ENCODE data around the gene AJAP1.

Gene AJAP1

GRCh38 chr1:4657244-4657789, 2.9 kb downstream of the AJAP1 start:
- Histone ChIP-seq H4K91ac (ENCODE audit: low read depth, low read length, poor library complexity) (no peak overlapping the region), H3K23ac (ENCODE audit: low read depth, low read length, poor library complexity) (no peak overlapping the region), H2BK5ac (ENCODE audit: low read length) (no peak overlapping the region), H3K4me2 (ENCODE audit: insufficient read depth, low read length, poor library complexity, severe bottlenecking) (no peak overlapping the region), H2AFZ (ENCODE audit: low read length) (no peak overlapping the region), H2BK12ac (ENCODE audit: low read length) (no peak overlapping the region), H2BK120ac (ENCODE audit: low read depth, low read length) (no peak overlapping the region), H3K27me3 (ENCODE audit: control insufficient read depth in 3 of 3, insufficient read depth in 3 of 3, low read depth in 1 of 3, low read length in 3 of 3) (peaks cover 17 to 73% (median 58%) of the 10 kb centered on the region in 3 experiments), H2AK5ac (ENCODE audit: low read depth, low read length) (no peak overlapping the region), H3K4ac (ENCODE audit: low read length) (no peak overlapping the region), H3K36me3 (replicated peaks in 1 of 2; ENCODE audit: control insufficient read depth in 2 of 2, insufficient read depth in 2 of 2, low read length in 2 of 2) (no peaks in the 10 kb centered on the region), H4K8ac (ENCODE audit: low read depth, low read length) (no peak overlapping the region), H3K18ac (ENCODE audit: low read length) (no peak overlapping the region), H2BK15ac (ENCODE audit: low read length) (no peak overlapping the region), H3K14ac (ENCODE audit: low read length) (no peak overlapping the region), H3K79me1 (ENCODE audit: low read depth, low read length) (no peaks in the 10 kb centered on the region), H3K9me3 (replicated peaks in 1 of 2; ENCODE audit: control insufficient read depth in 2 of 2, insufficient read depth in 1 of 2, low read depth in 1 of 2, low read length in 2 of 2) (no peaks in the 10 kb centered on the region), H3K27ac (replicated peaks; ENCODE audit: low read length) (no peak overlapping the region), H3K4me3 (ENCODE audit: low read length in 2 of 2) (no peak overlapping the region), H3K9ac (ENCODE audit: low read depth, low read length, poor library complexity) (no peak overlapping the region), H3K4me1 (ENCODE audit: control insufficient read depth in 2 of 2, insufficient read depth in 1 of 2, low read depth in 1 of 2, low read length in 2 of 2) (peaks cover 0 to 24% of the 10 kb centered on the region in 2 donors)
- no peak for DNase-seq (ENCODE audit: low spot score)
- no CpG with 5 or more reads among the region's 9 CpGs for WGBS, 2 donors (ENCODE audit: extremely low coverage in 2 of 2, insufficient read length in 2 of 2, insufficient replicate concordance in 1 of 2)

DNA sequence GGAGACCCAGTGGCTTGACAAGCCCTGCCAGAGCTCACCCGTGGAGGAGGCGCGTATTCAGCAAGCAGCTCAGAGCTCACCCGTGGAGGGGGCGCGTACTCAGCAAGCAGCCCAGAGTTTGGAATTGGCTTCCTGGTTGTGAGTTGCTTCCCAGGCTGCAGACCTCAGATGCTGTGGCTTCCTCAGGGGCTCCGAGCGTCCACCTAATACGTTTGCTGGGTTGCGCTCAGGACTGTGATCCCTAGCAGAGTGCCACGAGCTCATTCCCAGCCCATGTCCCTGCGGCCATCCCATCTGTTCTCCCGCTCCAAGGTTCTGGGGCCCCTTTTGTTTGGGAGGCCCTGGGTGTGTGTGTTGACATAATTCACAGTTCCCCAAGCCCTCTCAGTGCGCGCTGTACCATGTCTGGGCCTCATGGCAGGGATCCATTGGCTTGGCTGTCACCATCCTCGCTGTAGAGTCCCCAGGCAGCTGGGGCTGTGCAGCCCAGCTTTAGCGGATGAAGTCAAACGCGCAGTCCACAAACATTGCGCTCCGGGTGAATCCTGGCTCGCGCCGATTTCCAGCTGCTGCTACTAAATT, 3.6 kb downstream of the AJAP1 start:
- no peak overlapping the region for H3K4me3 ChIP-seq (ENCODE audit: low read length in 2 of 2)
- no peak for DNase-seq (ENCODE audit: low spot score)
- no peak overlapping the region for H3K4ac ChIP-seq (ENCODE audit: low read length)
- H2AK5ac ChIP-seq (ENCODE audit: low read depth, low read length) = peak overlapping the region; percentile 61
- H2BK5ac ChIP-seq (ENCODE audit: low read length) = no peak overlapping the region
- H3K9me3 ChIP-seq (replicated peaks in 1 of 2; ENCODE audit: control insufficient read depth in 2 of 2, insufficient read depth in 1 of 2, low read depth in 1 of 2, low read length in 2 of 2) = no peaks in the 10 kb centered on the region
- H3K4me1 ChIP-seq (ENCODE audit: control insufficient read depth in 2 of 2, insufficient read depth in 1 of 2, low read depth in 1 of 2, low read length in 2 of 2) = peaks cover 0 to 24% of the 10 kb centered on the region in 2 donors
- H2AFZ ChIP-seq (ENCODE audit: low read length) = no peak overlapping the region
- no peak overlapping the region for H4K8ac ChIP-seq (ENCODE audit: low read depth, low read length)
- H3K36me3 ChIP-seq (replicated peaks in 1 of 2; ENCODE audit: control insufficient read depth in 2 of 2, insufficient read depth in 2 of 2, low read length in 2 of 2) = no peaks in the 10 kb centered on the region
- H3K23ac ChIP-seq (ENCODE audit: low read depth, low read length, poor library complexity) = no peak overlapping the region
- H3K27ac ChIP-seq (replicated peaks; ENCODE audit: low read length) = no peak overlapping the region
- H4K91ac ChIP-seq (ENCODE audit: low read depth, low read length, poor library complexity) = no peak overlapping the region
- H3K18ac ChIP-seq (ENCODE audit: low read length) = peak overlapping the region; percentile 81
- no peak overlapping the region for H3K14ac ChIP-seq (ENCODE audit: low read length)
- peak overlapping the region; percentile 41 for H2BK15ac ChIP-seq (ENCODE audit: low read length)
- H2BK12ac ChIP-seq (ENCODE audit: low read length) = no peak overlapping the region
- no peak overlapping the region for H2BK120ac ChIP-seq (ENCODE audit: low read depth, low read length)
- peaks cover 17 to 69% (median 54%) of the 10 kb centered on the region in 3 experiments for H3K27me3 ChIP-seq (ENCODE audit: control insufficient read depth in 3 of 3, insufficient read depth in 3 of 3, low read depth in 1 of 3, low read length in 3 of 3)
- WGBS, 2 donors (ENCODE audit: extremely low coverage in 2 of 2, insufficient read length in 2 of 2, insufficient replicate concordance in 1 of 2) = no CpG with 5 or more reads among the region's 24 CpGs
- H3K79me1 ChIP-seq (ENCODE audit: low read depth, low read length) = no peaks in the 10 kb centered on the region
- H3K4me2 ChIP-seq (ENCODE audit: insufficient read depth, low read length, poor library complexity, severe bottlenecking) = peak overlapping the region; percentile 31
- H3K9ac ChIP-seq (ENCODE audit: low read depth, low read length, poor library complexity) = no peak overlapping the region

- Histone ChIP-seq H3K27ac (replicated peaks; ENCODE audit: low read length) (no peak overlapping the region), H2AK5ac (ENCODE audit: low read depth, low read length) (peak overlapping the region; percentile 30), H2BK15ac (ENCODE audit: low read length) (no peak overlapping the region), H3K18ac (ENCODE audit: low read length) (peak overlapping the region; percentile 81), H2BK12ac (ENCODE audit: low read length) (no peak overlapping the region), H2BK120ac (ENCODE audit: low read depth, low read length) (no peak overlapping the region), H3K9me3 (replicated peaks in 1 of 2; ENCODE audit: control insufficient read depth in 2 of 2, insufficient read depth in 1 of 2, low read depth in 1 of 2, low read length in 2 of 2) (no peaks in the 10 kb centered on the region), H3K79me1 (ENCODE audit: low read depth, low read length) (no peaks in the 10 kb centered on the region), H2BK5ac (ENCODE audit: low read length) (no peak overlapping the region), H3K4me3 (ENCODE audit: low read length in 2 of 2) (no peak overlapping the region), H3K14ac (ENCODE audit: low read length) (no peak overlapping the region), H3K9ac (ENCODE audit: low read depth, low read length, poor library complexity) (no peak overlapping the region), H3K4me2 (ENCODE audit: insufficient read depth, low read length, poor library complexity, severe bottlenecking) (peak overlapping the region; percentile 31), H2AFZ (ENCODE audit: low read length) (no peak overlapping the region), H4K8ac (ENCODE audit: low read depth, low read length) (no peak overlapping the region), H3K23ac (ENCODE audit: low read depth, low read length, poor library complexity) (peak overlapping the region; percentile 82), H3K27me3 (ENCODE audit: control insufficient read depth in 3 of 3, insufficient read depth in 3 of 3, low read depth in 1 of 3, low read length in 3 of 3) (peaks cover 13 to 60% (median 45%) of the 10 kb centered on the region in 3 experiments), H4K91ac (ENCODE audit: low read depth, low read length, poor library complexity) (no peak overlapping the region), H3K4ac (ENCODE audit: low read length) (no peak overlapping the region), H3K4me1 (ENCODE audit: control insufficient read depth in 2 of 2, insufficient read depth in 1 of 2, low read depth in 1 of 2, low read length in 2 of 2) (peaks cover 0 to 24% of the 10 kb centered on the region in 2 donors), H3K36me3 (replicated peaks in 1 of 2; ENCODE audit: control insufficient read depth in 2 of 2, insufficient read depth in 2 of 2, low read length in 2 of 2) (no peaks in the 10 kb centered on the region)
- no CpG with 5 or more reads among the region's 16 CpGs for WGBS, 2 donors (ENCODE audit: extremely low coverage in 2 of 2, insufficient read length in 2 of 2, insufficient replicate concordance in 1 of 2)
- DNase-seq (ENCODE audit: low spot score) = no peak
These were observed 4.5 kb downstream of the AJAP1 start for GRCh38 chr1:4658643-4659628.

Measured in neuronal stem cell (in vitro differentiated cells).